H9 (cell line): ENCODE data around the gene ECEL1. TPM values are rescaled to one million over a fixed set of nuclear protein-coding genes. Genes with fewer than 3 reads are reported as not detected.

ENCODE experiments used
- DNase-seq: peaks from one replicate; pipeline ENCODE4 v3.0.0-alpha.2; 2017
- H2AFZ ChIP-seq: one replicate; pipeline ENCODE4 v1.6.1; 2013; ENCODE audit warnings: mild to moderate bottlenecking, low read length, control low read depth, moderate library complexity
- H2AK5ac ChIP-seq: 2 replicates; pipeline ENCODE4 v1.6.1; 2013; ENCODE audit warnings: low read length, control low read depth, mixed read lengths; ENCODE audit not compliant: insufficient read length
- H2BK120ac ChIP-seq: one replicate; pipeline ENCODE4 v1.6.1; 2013; ENCODE audit warnings: low read depth, mild to moderate bottlenecking, low read length, control low read depth, inconsistent platforms; ENCODE audit not compliant: poor library complexity, severe bottlenecking
- H2BK12ac ChIP-seq: 2 replicates; pipeline ENCODE4 v1.6.1; 2013; ENCODE audit warnings: low read length, control low read depth, mixed read lengths, low read depth; ENCODE audit not compliant: insufficient read length
- H2BK15ac ChIP-seq: 2 replicates; pipeline ENCODE4 v1.6.1; 2013; ENCODE audit warnings: low read depth, low read length, control low read depth
- H2BK20ac ChIP-seq: one replicate; pipeline ENCODE4 v1.6.1; 2013; ENCODE audit warnings: low read depth, mild to moderate bottlenecking, low read length, control low read depth, inconsistent platforms; ENCODE audit not compliant: poor library complexity, severe bottlenecking
- H2BK5ac ChIP-seq: 2 replicates; pipeline ENCODE4 v1.6.1; 2013; ENCODE audit warnings: low read length, control low read depth, mixed read lengths; ENCODE audit not compliant: insufficient read length
- H3K14ac ChIP-seq: 2 replicates; pipeline ENCODE4 v1.6.1; 2013; ENCODE audit warnings: low read length, control low read depth; ENCODE audit not compliant: insufficient read depth
- H3K18ac ChIP-seq: 2 replicates; pipeline ENCODE4 v1.6.1; 2013; ENCODE audit warnings: low read depth, mild to moderate bottlenecking, mixed read lengths, low read length, control low read depth; ENCODE audit not compliant: insufficient read length
- H3K23ac ChIP-seq: 2 replicates; pipeline ENCODE4 v1.6.1; 2013; ENCODE audit warnings: low read length, control low read depth, mixed read lengths, low read depth; ENCODE audit not compliant: insufficient read length
- H3K23me2 ChIP-seq: 2 replicates; pipeline ENCODE4 v1.6.1; 2013; ENCODE audit warnings: low read depth, mild to moderate bottlenecking, mixed read lengths, low read length, control low read depth; ENCODE audit not compliant: insufficient read length, poor library complexity, severe bottlenecking
- H3K27ac ChIP-seq: 2 replicates; pipeline ENCODE4 v1.5.1; 2013; ENCODE audit warnings: low read length, control low read depth, mixed read lengths, low read depth; ENCODE audit not compliant: insufficient read length
- H3K27me3 ChIP-seq: 2 replicates; pipeline ENCODE4 v1.6.1; 2013; ENCODE audit warnings: low read length, control low read depth, inconsistent platforms; ENCODE audit not compliant: insufficient read depth
- H3K4ac ChIP-seq: 2 replicates; pipeline ENCODE4 v1.6.1; 2013; ENCODE audit warnings: low read depth, mild to moderate bottlenecking, control low read depth, inconsistent platforms, low read length, moderate library complexity
- H3K4me1 ChIP-seq: 2 replicates; pipeline ENCODE4 v1.6.1; 2013; ENCODE audit warnings: low read length, control low read depth, inconsistent platforms; ENCODE audit not compliant: insufficient read depth
- H3K4me2 ChIP-seq: 2 replicates; pipeline ENCODE4 v1.6.1; 2013; ENCODE audit warnings: low read length, control low read depth, mixed read lengths; ENCODE audit not compliant: insufficient read length, insufficient read depth
- H3K56ac ChIP-seq: 2 replicates; pipeline ENCODE4 v1.6.1; 2013; ENCODE audit warnings: low read depth, mild to moderate bottlenecking, mixed read lengths, low read length, control low read depth; ENCODE audit not compliant: insufficient read length
- H3K79me1 ChIP-seq: 2 replicates; pipeline ENCODE4 v1.6.1; 2013; ENCODE audit warnings: low read depth, mild to moderate bottlenecking, moderate library complexity, low read length, control low read depth, inconsistent platforms; ENCODE audit not compliant: insufficient read depth, poor library complexity, severe bottlenecking
- H3K79me2 ChIP-seq: 2 replicates; pipeline ENCODE4 v1.6.1; 2013; ENCODE audit warnings: low read length, control low read depth, inconsistent platforms; ENCODE audit not compliant: insufficient read depth
- H3K9ac ChIP-seq: 2 replicates; pipeline ENCODE4 v1.6.1; 2013; ENCODE audit warnings: low read length, control low read depth, mixed read lengths; ENCODE audit not compliant: insufficient read length; ENCODE audit errors: extremely low read depth
- H3K9me3 ChIP-seq: one replicate; pipeline ENCODE4 v1.6.1; 2013; ENCODE audit warnings: low read depth, low read length, inconsistent platforms; ENCODE audit not compliant: control insufficient read depth
- H3T11ph ChIP-seq: one replicate; pipeline ENCODE4 v1.6.1; 2013; ENCODE audit warnings: mild to moderate bottlenecking, low read length, control low read depth, inconsistent platforms
- H4K20me1 ChIP-seq: one replicate; pipeline ENCODE4 v1.6.1; 2013; ENCODE audit not compliant: control insufficient read depth, insufficient read length, insufficient read depth
- H4K5ac ChIP-seq: 2 replicates; pipeline ENCODE4 v1.6.1; 2013; ENCODE audit warnings: low read depth, mild to moderate bottlenecking, mixed read lengths, low read length, control low read depth; ENCODE audit not compliant: insufficient read length
- H4K8ac ChIP-seq: replicated peaks from 2 replicates; pipeline ENCODE4 v1.6.1; 2013; ENCODE audit warnings: low read length, control low read depth, mixed read lengths, low read depth; ENCODE audit not compliant: insufficient read length
- H4K91ac ChIP-seq: 2 replicates; pipeline ENCODE4 v1.6.1; 2013; ENCODE audit warnings: low read depth, mild to moderate bottlenecking, moderate library complexity, mixed read lengths, low read length, control low read depth; ENCODE audit not compliant: insufficient read length
- H3K27ac Mint-ChIP-seq, 3 experiments: 2 replicates in 2 of 3; 3 replicates in 1 of 3; pipeline ENCODE4 v1.8.0; 2020 to 2021; ENCODE audit warnings: mixed read lengths in 3 of 3, mild to moderate bottlenecking in 1 of 3, moderate library complexity in 1 of 3
- H3K27me3 Mint-ChIP-seq: 2 replicates; pipeline ENCODE4 v1.8.0; 2021; ENCODE audit warnings: low read depth, mild to moderate bottlenecking, moderate library complexity, mixed read lengths
- H3K36me3 Mint-ChIP-seq, 3 experiments: 2 replicates in 2 of 3; 3 replicates in 1 of 3; pipeline ENCODE4 v1.8.0; 2020 to 2021; ENCODE audit warnings: low read depth in 3 of 3, mixed read lengths in 3 of 3; ENCODE audit not compliant: insufficient read depth in 1 of 3
- H3K4me1 Mint-ChIP-seq, 2 experiments: 2 replicates each; pipeline ENCODE4 v1.8.0; 2020; ENCODE audit warnings: mixed read lengths in 2 of 2
- H3K4me3 Mint-ChIP-seq, 2 experiments: 2 replicates in 1 of 2; 3 replicates in 1 of 2; pipeline ENCODE4 v1.8.0; 2020 to 2021; ENCODE audit warnings: mild to moderate bottlenecking in 2 of 2, mixed read lengths in 2 of 2, moderate library complexity in 1 of 2
- H3K9me3 Mint-ChIP-seq, 2 experiments: 2 replicates in 1 of 2; 3 replicates in 1 of 2; pipeline ENCODE4 v1.8.0; 2020; ENCODE audit warnings: mild to moderate bottlenecking in 2 of 2, mixed read lengths in 2 of 2, moderate library complexity in 1 of 2
- CTCF ChIP-seq: fragments of 200-600 bp; sonication (generic); conservative IDR thresholded peaks from 3 replicates; pipeline ENCODE4 v1.8.0; 2021; ENCODE audit warnings: antibody characterized with exemption, mild to moderate bottlenecking
- WGBS: extraction: QIAGEN DNeasy Blood & Tissue Kit; methylation state at CpG from one replicate; pipeline ENCODE4 v1.1.7; 2013; ENCODE audit warnings: missing lambda C conversion rate, low lambda C conversion rate, mixed read lengths; ENCODE audit not compliant: insufficient read length; ENCODE audit errors: extremely low coverage; 5-methylcytosine and 5-hydroxymethylcytosine counted together
- total RNA-seq: library from RNA; stranded (reverse); gene quantifications from 2 replicates; pipeline ENCODE4 v1.2.1, GENCODE V29; 2021

Gene ECEL1
- total RNA-seq, 1 experiment from 2014 or later: 8.4 TPM

GRCh38 chr2:232529806-232530547 lies 42.3 kb upstream of the ECEL1 start:
- Histone ChIP-seq H2BK20ac (no peak overlapping the region), H3K4me1 (no peaks in the 10 kb centered on the region), H3K79me1 (no peaks in the 10 kb centered on the region), H2AFZ (no peak overlapping the region), H3K79me2 (no peaks in the 10 kb centered on the region), H2BK15ac (no peak overlapping the region), H3T11ph (no peak overlapping the region), H2AK5ac (no peak overlapping the region), H3K27ac (no peak overlapping the region), H3K27me3 (no peaks in the 10 kb centered on the region), H2BK5ac (no peak overlapping the region), H3K14ac (no peak overlapping the region; the same call in 1 of the 2 replicates), H3K9me3 (no peaks in the 10 kb centered on the region), H3K9ac (no peak overlapping the region), H3K4me2 (no peak overlapping the region), H3K23ac (no peak overlapping the region), H4K91ac (no peak overlapping the region), H4K8ac (no peak overlapping the region), H3K18ac (no peak overlapping the region), H2BK120ac (no peak overlapping the region), H4K20me1 (no peaks in the 10 kb centered on the region), H2BK12ac (no peak overlapping the region), H3K56ac (no peak overlapping the region), H4K5ac (no peak overlapping the region), H3K4ac (no peak overlapping the region), H3K23me2 (no peaks in the 10 kb centered on the region)
- H3K9me3 Mint-ChIP-seq: no peaks in the 10 kb centered on the region
- no peak for TF ChIP-seq CTCF
- no peak for DNase-seq
- H3K27ac Mint-ChIP-seq: peak overlapping the region in 1 of 3 experiments; percentile 84; a peak in 1 of 7 replicates
- no CpG with 5 or more reads among the region's 17 CpGs for WGBS
- H3K4me1 Mint-ChIP-seq: peaks cover 13 to 25% of the 10 kb centered on the region in 2 experiments
- H3K36me3 Mint-ChIP-seq: no peaks in the 10 kb centered on the region
- no peak overlapping the region; a peak in 1 of 5 replicates for H3K4me3 Mint-ChIP-seq
- H3K27me3 Mint-ChIP-seq: peaks cover 48% of the 10 kb centered on the region
